GM04504 (cell line): ENCODE measurements around the gene PLEKHA8.
A peak's percentile ranks its signal among the peaks of the same experiment; 100 is the strongest.
"Not testable (repeated sequence)": the region's sequence is repeated elsewhere in the genome, so short reads cannot be mapped to it uniquely, and the experiment has no call there.

ENCODE experiments used
- DNase-seq: peaks from one replicate; pipeline ENCODE4 v3.0.0-alpha.2; 2012; ENCODE audit warnings: low read depth

Gene PLEKHA8

GRCh38 chr7:30026229-30027064, 1.8 kb upstream of the PLEKHA8 start, which contains the start of gene FKBP14:
Gene FKBP14, minus strand, starts transcription at chr7:30026702. Its CDS starts 194 bp downstream, at chr7:30026508.
- peak; percentile 99 for DNase-seq

DNA sequence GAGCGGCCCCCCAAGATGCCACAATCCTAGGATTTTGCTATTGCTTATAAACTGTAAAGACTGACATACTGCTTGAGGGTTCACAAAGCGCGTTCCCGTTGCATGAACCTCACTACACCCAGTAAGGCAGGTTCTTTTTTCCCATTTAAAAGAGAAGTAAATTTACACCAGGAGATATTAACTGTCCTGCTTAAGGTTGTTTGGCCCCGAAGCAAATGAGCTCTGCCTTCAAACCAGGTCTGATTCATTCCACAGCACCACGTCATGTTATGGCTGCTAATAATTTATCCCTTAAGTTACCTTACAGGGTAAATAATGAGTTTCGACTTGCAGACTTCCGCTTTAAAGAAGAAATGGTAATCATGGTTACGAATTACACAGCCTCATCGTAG, 1.2 kb upstream of the PLEKHA8 start:
- no peak for DNase-seq

GRCh38 chr7:30027740-30028215, 434 bp upstream of the PLEKHA8 start:
- DNase-seq, result no peak

DNA sequence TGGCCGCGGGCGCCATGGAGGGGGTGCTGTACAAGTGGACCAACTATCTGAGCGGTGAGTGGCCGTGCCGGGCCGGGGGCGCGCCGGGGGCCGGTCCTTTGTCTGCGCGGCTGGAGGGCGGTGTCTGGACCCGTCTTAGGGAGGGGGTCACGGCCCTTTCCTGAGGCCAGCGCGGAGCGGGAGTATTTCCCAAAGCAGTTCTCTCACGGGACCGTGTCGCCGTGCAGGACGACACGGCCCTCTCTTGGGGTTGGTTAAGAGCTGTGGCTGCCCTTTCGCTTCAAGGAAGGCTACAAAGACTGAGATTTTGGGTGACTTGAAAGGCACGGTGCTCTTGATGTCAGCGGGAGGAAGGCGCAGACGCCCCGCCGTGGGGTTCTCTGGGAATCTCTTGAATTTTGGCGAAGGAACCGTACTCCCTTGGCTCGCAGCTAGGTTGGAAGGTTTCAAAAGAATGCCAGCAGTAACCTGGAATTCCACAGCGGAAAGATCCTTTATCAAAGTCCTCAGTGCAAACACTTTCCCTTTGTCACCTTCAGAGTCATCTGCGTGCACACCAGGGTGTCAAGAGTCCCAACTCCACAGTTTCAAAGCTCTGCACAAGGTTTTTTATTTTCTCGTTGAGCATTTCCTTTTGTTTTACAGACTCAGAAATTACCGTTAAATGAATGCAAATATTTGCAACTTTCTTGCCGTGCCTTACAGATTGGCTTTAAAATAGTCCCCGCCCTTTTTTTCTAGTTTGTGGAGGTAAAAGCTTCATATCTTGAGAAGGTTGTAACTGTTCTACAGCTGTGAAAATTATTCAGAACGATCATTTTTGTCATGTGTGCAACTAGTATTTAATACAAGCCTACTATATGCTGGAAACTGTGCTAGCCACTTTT, 780 bp downstream of the PLEKHA8 start:
- DNase-seq, result no peak

DNA sequence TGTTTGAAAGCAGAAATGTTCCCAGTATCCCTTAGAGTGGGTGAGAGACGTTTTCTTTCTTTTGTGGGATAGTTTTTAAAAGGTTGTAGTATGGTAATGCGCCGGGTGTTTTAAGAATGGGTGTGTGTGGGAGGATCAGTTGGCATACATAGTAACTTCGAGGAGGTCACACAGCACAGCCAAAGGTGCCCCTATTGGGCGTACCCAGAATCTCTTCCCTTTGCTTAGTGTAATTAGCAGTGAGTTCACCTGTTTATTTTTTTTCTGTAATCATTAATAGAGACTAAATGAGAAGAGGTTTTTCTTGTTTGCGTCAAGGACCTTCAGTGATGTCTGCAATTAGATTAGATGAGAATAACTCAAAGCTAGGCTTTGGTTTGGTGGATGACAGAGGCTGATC, 1.5 kb downstream of the PLEKHA8 start:
- DNase-seq, result no peak

DNA sequence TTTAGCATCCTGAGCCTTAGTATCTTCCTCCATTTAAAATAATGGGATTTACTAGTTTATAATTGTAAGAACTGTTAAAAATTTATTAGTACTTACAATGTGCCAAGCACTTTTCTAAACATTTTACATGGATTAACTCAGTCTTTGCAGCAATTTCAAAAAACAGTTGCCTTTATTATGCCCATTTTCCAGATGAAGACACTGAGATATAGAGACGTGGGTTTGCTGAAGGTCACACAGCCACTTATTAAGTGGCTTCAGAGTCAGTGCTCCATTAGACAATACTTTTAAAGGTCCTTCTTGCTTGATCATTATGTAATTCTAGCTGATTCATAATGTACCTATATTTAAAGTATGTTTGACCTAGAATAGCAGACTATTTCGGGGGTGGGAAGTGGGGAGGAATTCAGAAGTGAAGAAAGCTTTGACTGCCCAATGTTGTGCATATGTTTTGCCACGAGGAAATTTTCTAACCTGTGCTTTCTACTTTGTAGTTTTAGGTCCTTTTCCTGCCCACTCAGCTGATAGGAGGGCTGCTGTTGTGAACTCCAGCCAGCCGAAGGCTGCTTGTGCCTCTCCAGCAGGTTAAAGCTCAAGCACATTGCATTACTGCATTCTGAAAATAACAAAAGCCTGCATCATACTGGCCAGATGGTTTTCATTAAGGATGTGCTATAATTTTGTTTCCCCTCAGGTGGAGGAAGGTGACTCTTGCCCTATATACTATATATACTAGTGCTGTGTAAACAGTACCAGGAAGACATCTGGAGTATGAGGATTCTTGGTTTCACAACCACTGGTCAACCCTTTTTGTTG, 4.3 kb downstream of the PLEKHA8 start:
- DNase-seq, result no peak

- no peak for DNase-seq
Measured at GRCh38 chr7:30034501-30034900, 6.3 kb downstream of the PLEKHA8 start.

- no peak for DNase-seq
Measured at GRCh38 chr7:30036220-30036619, 8.0 kb downstream of the PLEKHA8 start.

GRCh38 chr7:30038196-30038980, 10.2 kb downstream of the PLEKHA8 start:
- no peak for DNase-seq

DNA sequence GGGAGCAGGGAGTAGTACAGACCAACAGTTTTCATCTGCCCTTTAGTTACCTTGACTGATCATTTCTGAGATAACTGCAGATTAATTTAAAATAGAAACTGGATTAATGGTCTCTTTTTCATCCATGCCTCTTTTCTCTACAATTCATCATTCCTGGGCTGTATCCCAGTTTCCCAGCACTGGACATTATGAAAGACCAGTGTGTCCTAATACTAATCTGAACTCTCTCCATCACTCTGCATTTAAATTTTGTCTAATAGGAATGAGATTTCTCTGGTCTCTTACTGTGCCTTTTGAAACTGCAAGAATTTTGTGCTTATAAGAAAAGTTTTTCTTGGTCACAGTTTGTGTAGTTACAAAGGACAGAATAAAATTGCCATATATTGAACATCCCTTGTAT, 12.7 kb downstream of the PLEKHA8 start:
- no peak for DNase-seq

GRCh38 chr7:30041526-30042269, 13.5 kb downstream of the PLEKHA8 start:
- no peak for DNase-seq

DNA sequence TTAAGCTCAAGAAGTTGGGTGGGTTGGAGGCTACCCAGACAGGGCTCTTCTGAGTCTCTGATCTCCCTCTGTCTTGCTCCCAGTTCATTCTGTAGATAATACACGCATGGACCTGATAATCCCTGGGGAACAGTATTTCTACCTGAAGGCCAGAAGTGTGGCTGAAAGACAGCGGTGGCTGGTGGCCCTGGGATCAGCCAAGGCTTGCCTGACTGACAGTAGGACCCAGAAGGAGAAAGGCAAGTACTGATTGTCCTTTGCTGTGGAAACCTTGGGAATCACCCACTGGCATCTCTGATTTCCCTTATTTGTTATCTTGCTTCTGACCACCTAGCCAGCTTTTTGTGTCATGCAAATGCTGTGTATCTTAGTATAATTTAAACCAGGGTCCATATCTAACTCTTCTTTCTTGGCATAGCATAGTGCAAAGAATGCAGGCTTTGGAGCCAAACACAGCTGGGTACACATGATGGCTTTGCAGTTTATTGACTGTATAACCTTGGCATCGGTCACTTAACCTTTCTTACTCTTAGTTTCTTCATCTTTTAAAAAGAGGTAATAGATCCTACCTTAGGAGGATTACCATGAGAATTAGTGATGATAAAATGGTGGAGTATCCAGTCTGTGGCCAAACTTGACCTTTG, 18.0 kb downstream of the PLEKHA8 start:
- DNase-seq, result no peak

DNA sequence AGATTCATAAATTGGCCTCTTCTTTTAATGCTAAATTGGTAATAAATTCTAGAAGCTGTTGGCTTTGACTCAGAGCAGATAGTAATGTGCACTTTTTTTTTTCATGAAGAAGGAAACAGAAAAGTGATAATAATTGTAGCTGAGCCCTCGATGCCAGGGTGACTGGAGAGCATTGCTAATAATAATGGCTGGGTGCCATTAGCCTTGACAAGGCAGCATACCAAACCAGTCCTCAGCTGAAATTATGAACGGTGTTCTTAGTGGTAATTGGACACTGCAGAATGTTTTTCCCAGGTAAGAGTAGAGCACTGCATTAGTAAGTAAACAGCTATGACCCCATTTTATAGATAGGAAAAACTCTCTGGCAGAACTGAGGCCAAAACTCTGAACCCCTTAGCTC, 18.9 kb downstream of the PLEKHA8 start:
- no peak for DNase-seq

GRCh38 chr7:30048582-30048981, 20.4 kb downstream of the PLEKHA8 start:
- no peak for DNase-seq

DNA sequence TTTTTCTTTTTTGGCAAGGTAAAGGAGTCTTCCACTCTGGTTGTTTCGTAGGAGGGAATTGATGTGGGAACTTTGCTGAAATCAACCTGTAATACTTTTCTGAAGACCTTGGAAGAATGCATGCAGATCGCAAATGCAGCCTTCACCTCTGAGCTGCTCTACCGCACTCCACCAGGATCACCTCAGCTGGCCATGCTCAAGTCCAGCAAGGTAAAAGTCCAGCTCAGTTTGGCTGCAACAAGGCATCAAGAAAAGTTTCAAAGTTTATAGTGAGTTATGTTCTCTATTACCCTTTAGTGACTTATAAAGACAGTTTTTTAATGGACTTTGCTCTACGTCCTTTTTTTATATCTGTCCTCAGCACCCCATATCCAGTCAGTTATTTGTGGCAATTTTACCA, 21.0 kb downstream of the PLEKHA8 start:
- no peak for DNase-seq

DNA sequence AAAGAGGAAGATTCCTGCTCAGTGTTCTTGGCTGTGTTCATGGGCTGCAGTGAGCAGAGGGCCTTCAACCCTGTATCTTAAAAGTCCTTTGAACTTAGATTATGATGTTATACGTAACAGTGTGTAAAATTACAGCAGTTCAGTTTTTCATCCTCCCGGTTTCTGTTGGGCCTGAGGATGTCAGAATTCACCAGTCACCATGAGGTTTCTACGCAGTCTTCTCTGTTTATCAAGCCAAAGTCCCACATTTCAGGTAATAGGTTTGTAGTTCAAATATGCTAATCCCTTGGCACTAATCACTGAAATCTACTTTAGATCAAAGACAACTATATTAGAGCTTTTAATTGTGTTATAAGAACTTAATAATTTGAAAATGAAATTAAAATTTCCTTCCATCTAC, 24.9 kb downstream of the PLEKHA8 start:
- DNase-seq, result no peak

- no peak for DNase-seq
Measured at GRCh38 chr7:30057741-30058140, 29.5 kb downstream of the PLEKHA8 start.

DNA sequence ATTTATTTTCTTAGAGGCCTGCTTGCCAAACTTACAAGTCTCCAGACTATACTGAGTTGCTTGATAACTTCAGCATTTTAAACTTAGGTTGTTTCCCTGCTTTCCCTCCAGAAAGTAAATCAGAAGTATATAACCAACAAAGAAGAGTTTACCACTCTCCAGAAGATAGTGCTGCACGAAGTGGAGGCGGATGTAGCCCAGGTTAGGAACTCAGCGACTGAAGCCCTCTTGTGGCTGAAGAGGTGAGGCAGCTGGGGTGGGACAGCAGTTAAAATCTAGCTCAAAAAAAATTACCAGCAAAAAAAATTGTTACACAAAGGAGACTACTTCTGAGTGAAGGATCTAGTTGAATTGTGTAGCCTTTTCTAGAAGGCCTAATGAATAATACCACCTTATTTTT, 33.6 kb downstream of the PLEKHA8 start:
- DNase-seq, result not testable (repeated sequence)

GRCh38 chr7:30062587-30062986, 34.4 kb downstream of the PLEKHA8 start:
- DNase-seq, result no peak

- DNase-seq, result no peak
Measured at GRCh38 chr7:30065746-30066145, 37.5 kb downstream of the PLEKHA8 start.
